IMR-90 (cell line): ENCODE results near the gene HS3ST1. TPM values are rescaled to one million over a fixed set of nuclear protein-coding genes. Genes with fewer than 3 reads are reported as not detected.

Experiments
- ATAC-seq: fragments of 200-7000 bp; cut with Tn5 transposase; 2 replicates; pipeline ENCODE4 v1.9.1; 2020; ENCODE audit warnings: low read depth, mild to moderate bottlenecking, moderate library complexity
- BruUV-seq: library from RNA; stranded (reverse); fragments of 400-500 nt; replicated peaks from 2 replicates; lab custom pipeline; 2021; lab: Mats Ljungman, UMichigan
- CTCF ChIA-PET: fragments of 300-600 bp; formaldehyde crosslinking; extraction: SDS; loops from one replicate; lab custom pipeline; 2021; ENCODE audit warnings: antibody characterized with exemption; lab: Yijun Ruan, JAX
- POLR2A ChIA-PET: fragments of 300-600 bp; sonication (Branson Sonifier 250); formaldehyde crosslinking; loops from one replicate; lab custom pipeline; 2022; ENCODE audit warnings: antibody characterized with exemption; ENCODE audit not compliant: unreplicated experiment; lab: Charles Lee
- DNase-seq: peaks from one replicate; pipeline ENCODE4 v3.0.0; 2013
- H2AFZ ChIP-seq: replicated peaks from 2 replicates; pipeline ENCODE3; 2013; ENCODE audit warnings: low read length, mild to moderate bottlenecking; ENCODE audit not compliant: poor library complexity
- H2AK5ac ChIP-seq: 2 replicates; pipeline ENCODE4 v1.6.1; 2013; ENCODE audit warnings: low read depth, low read length, inconsistent platforms
- H2AK9ac ChIP-seq: replicated peaks from 2 replicates; pipeline ENCODE3; 2013; ENCODE audit warnings: mild to moderate bottlenecking, low read depth, low read length, moderate library complexity; ENCODE audit not compliant: poor library complexity
- H2BK120ac ChIP-seq: 2 replicates; pipeline ENCODE4 v1.6.1; 2013; ENCODE audit warnings: low read depth, low read length, inconsistent platforms
- H2BK15ac ChIP-seq: 3 replicates; pipeline ENCODE4 v1.6.1; 2013; ENCODE audit warnings: low read depth, low read length, inconsistent platforms
- H2BK20ac ChIP-seq: 2 replicates; pipeline ENCODE4 v1.6.1; 2013; ENCODE audit warnings: low read depth, mild to moderate bottlenecking, inconsistent platforms, low read length, moderate library complexity
- H2BK5ac ChIP-seq: 2 replicates; pipeline ENCODE4 v1.6.1; 2013; ENCODE audit warnings: mild to moderate bottlenecking, low read depth, low read length, inconsistent platforms; ENCODE audit not compliant: poor library complexity, severe bottlenecking
- H3K14ac ChIP-seq: replicated peaks from 2 replicates; pipeline ENCODE4 v1.6.1; 2013; ENCODE audit warnings: low read depth, low read length, inconsistent platforms
- H3K18ac ChIP-seq: 2 replicates; pipeline ENCODE4 v1.6.1; 2013; ENCODE audit warnings: low read depth, low read length, control low read depth
- H3K23ac ChIP-seq: 2 replicates; pipeline ENCODE4 v1.6.1; 2013; ENCODE audit warnings: low read depth, low read length, inconsistent platforms
- H3K27ac ChIP-seq: 2 replicates; pipeline ENCODE4 v1.5.1; 2013; ENCODE audit warnings: mild to moderate bottlenecking, control low read depth, low read length; ENCODE audit not compliant: insufficient read depth
- H3K27me3 ChIP-seq: 2 replicates; pipeline ENCODE4 v1.6.1; 2013; ENCODE audit warnings: low read length; ENCODE audit not compliant: control insufficient read depth, insufficient read depth
- H3K36me3 ChIP-seq: 2 replicates; pipeline ENCODE4 v1.6.1; 2013; ENCODE audit warnings: low read length, mixed read lengths; ENCODE audit not compliant: control insufficient read depth, insufficient read depth
- H3K4ac ChIP-seq: 2 replicates; pipeline ENCODE4 v1.6.1; 2013; ENCODE audit warnings: low read depth, low read length, inconsistent platforms
- H3K4me1 ChIP-seq: 2 replicates; pipeline ENCODE4 v1.6.1; 2013; ENCODE audit warnings: low read length, mixed read lengths; ENCODE audit not compliant: control insufficient read depth, insufficient read depth
- H3K4me2 ChIP-seq: 2 replicates; pipeline ENCODE4 v1.6.1; 2013; ENCODE audit warnings: low read depth, mild to moderate bottlenecking, control low read depth, low read length, moderate library complexity
- H3K4me3 ChIP-seq: 2 replicates; pipeline ENCODE4 v1.5.1; 2013; ENCODE audit warnings: low read depth, mild to moderate bottlenecking, control low read depth, low read length, moderate library complexity; ENCODE audit not compliant: insufficient read depth
- H3K56ac ChIP-seq: 2 replicates; pipeline ENCODE4 v1.6.1; 2013; ENCODE audit warnings: low read length, inconsistent platforms; ENCODE audit not compliant: insufficient read depth; ENCODE audit errors: extremely low read depth
- H3K79me1 ChIP-seq, 2 experiments: 2 replicates each; pipeline ENCODE4 v1.6.1; 2013; ENCODE audit warnings: low read length in 2 of 2, inconsistent platforms in 1 of 2, low read depth in 1 of 2
- H3K9ac ChIP-seq: 2 replicates; pipeline ENCODE4 v1.6.1; 2013; ENCODE audit warnings: low read depth, low read length, control low read depth
- H3K9me1 ChIP-seq: 2 replicates; pipeline ENCODE4 v1.6.1; 2013; ENCODE audit warnings: low read length, inconsistent platforms; ENCODE audit not compliant: insufficient read depth
- H3K9me3 ChIP-seq: 2 replicates; pipeline ENCODE4 v1.6.1; 2013; ENCODE audit warnings: low read length; ENCODE audit not compliant: control insufficient read depth, insufficient read depth
- H4K20me1 ChIP-seq: 2 replicates; pipeline ENCODE4 v1.6.1; 2013; ENCODE audit warnings: low read length, inconsistent platforms; ENCODE audit not compliant: insufficient read depth
- H4K5ac ChIP-seq: 2 replicates; pipeline ENCODE4 v1.6.1; 2013; ENCODE audit warnings: mild to moderate bottlenecking, low read depth, low read length, control low read depth
- H4K8ac ChIP-seq, 2 experiments: 2 replicates each; pipeline ENCODE4 v1.6.1; 2013; ENCODE audit warnings: low read depth in 2 of 2, low read length in 2 of 2, control low read depth in 1 of 2, inconsistent platforms in 1 of 2
- H4K91ac ChIP-seq: 2 replicates; pipeline ENCODE4 v1.6.1; 2013; ENCODE audit warnings: low read depth, low read length, inconsistent platforms; ENCODE audit not compliant: insufficient read depth
- CEBPB ChIP-seq: IDR thresholded peaks from 2 replicates; pipeline ENCODE4 v1.6.1; 2012; ENCODE audit warnings: low read depth, low read length, improper control_type of control experiment
- CHD1 ChIP-seq: IDR thresholded peaks from 2 replicates; pipeline ENCODE4 v1.6.1; 2012; ENCODE audit warnings: low read depth, low read length, improper control_type of control experiment
- CTCF ChIP-seq: conservative IDR thresholded peaks from 2 replicates; pipeline ENCODE4 v1.5.1; 2012; ENCODE audit warnings: mild to moderate bottlenecking, low read depth, low read length, improper control_type of control experiment
- FOS ChIP-seq: fragments of 150-350 bp; IDR thresholded peaks from 2 replicates; pipeline ENCODE4 v1.6.1; 2016; ENCODE audit warnings: low read depth, low read length
- WGBS, 2 experiments: methylation state at CpG; one replicate each; pipeline versions ENCODE4 v1.1.5 to v1.1.7; 2013; ENCODE audit warnings: missing lambda C conversion rate in 2 of 2; ENCODE audit not compliant: insufficient read length in 1 of 2; ENCODE audit errors: extremely low coverage in 2 of 2; 5-methylcytosine and 5-hydroxymethylcytosine counted together
- dilution Hi-C: fragments of 300-500 bp; cut with HindIII; formaldehyde crosslinking; loops from one replicate; pipeline ENCODE4 v1.14.3; 2018; ENCODE audit warnings: low sequenced_read_pairs; ENCODE audit not compliant: unreplicated experiment
- in situ Hi-C: fragments of 300-500 bp; cut with MboI; formaldehyde crosslinking; loops from 3 replicates; pipeline ENCODE4 v1.14.3; 2019; ENCODE audit warnings: low sequenced_read_pairs, inconsistent platforms, mixed read lengths
- intact Hi-C: fragments of 100-400 bp; cut with micrococcal nuclease; formaldehyde crosslinking; loops from 2 replicates; pipeline ENCODE4 v1.10.0; 2022
- polyA plus RNA-seq, 3 experiments: library from polyadenylated mRNA; depleted of rRNA; stranded (reverse); fragments of >200 nt; gene quantifications; 2 replicates each; pipeline ENCODE4 v1.2.3, GENCODE V29; 2012; ENCODE audit warnings: low replicate concordance in 1 of 3
- total RNA-seq: library from RNA; depleted of rRNA; stranded (reverse); fragments of >200 nt; gene quantifications from 2 replicates; pipeline ENCODE4 v1.2.3, GENCODE V29; 2012

Gene HS3ST1
- total and polyA plus RNA-seq, 2 of the 4 experiments (the other 2 are of a cell fraction): 0.09 TPM; not detected in 1

- no peak overlapping the region for H2BK5ac ChIP-seq
- H3K9ac ChIP-seq: no peak overlapping the region
- H3K4ac ChIP-seq: no peak overlapping the region
- TF ChIP-seq CHD1 (no peak), FOS (no peak), CEBPB (no peak), CTCF (no peak)
- in situ Hi-C loops (no loop called here), intact Hi-C loops (no loop called here), dilution Hi-C loops (no loop called here)
- H2BK20ac ChIP-seq: no peak overlapping the region
- no peak overlapping the region for H4K5ac ChIP-seq
- no peak overlapping the region for H4K91ac ChIP-seq
- H2AK5ac ChIP-seq: no peak overlapping the region
- no peaks in the 10 kb centered on the region for H4K20me1 ChIP-seq
- no peak overlapping the region for H3K14ac ChIP-seq
- H3K27me3 ChIP-seq: no peaks in the 10 kb centered on the region
- H4K8ac ChIP-seq: no peak overlapping the region
- H3K9me1 ChIP-seq: no peaks in the 10 kb centered on the region
- no peak overlapping the region for H2BK120ac ChIP-seq
- no peak for DNase-seq
- no peaks in the 10 kb centered on the region for H3K4me1 ChIP-seq
- no peak overlapping the region for H3K4me3 ChIP-seq
- WGBS, 2 experiments: no CpG with 5 or more reads among the region's 5 CpGs
- no peak overlapping the region for H2AK9ac ChIP-seq
- H3K36me3 ChIP-seq: no peaks in the 10 kb centered on the region
- POLR2A ChIA-PET: no interaction called here
- no peak overlapping the region for H3K27ac ChIP-seq
- no peaks in the 10 kb centered on the region for H3K9me3 ChIP-seq
- H2AFZ ChIP-seq: no peak overlapping the region
- H3K18ac ChIP-seq: no peak overlapping the region
- no peak overlapping the region for H3K4me2 ChIP-seq
- no peak overlapping the region for H2BK15ac ChIP-seq
- H3K23ac ChIP-seq: no peak overlapping the region
- no peak overlapping the region for H3K56ac ChIP-seq
- no TSS peak for BruUV-seq
- H3K79me1 ChIP-seq: no peaks in the 10 kb centered on the region
- CTCF ChIA-PET: interaction anchor here (0.7 kb wide), 1 partner anchor 1235 kb away, joined by 6 read pairs; no protein-coding TSS in a partner anchor
- ATAC-seq: no peak
Observed at GRCh38 chr4:11455201-11455835, 26.6 kb upstream of the HS3ST1 start.
